H1 (cell line): Measurements from ENCODE around the gene MCEE. TPM values are rescaled to one million over a fixed set of nuclear protein-coding genes. Genes with fewer than 3 reads are reported as not detected.
"Not testable (repeated sequence)": the region's sequence is repeated elsewhere in the genome, so short reads cannot be mapped to it uniquely, and the experiment has no call there.

Experiments used
- CTCF ChIA-PET: fragments of 300-600 bp; sonication (Branson Sonifier 250); formaldehyde crosslinking; loops from one replicate; lab custom pipeline; 2021; ENCODE audit not compliant: partially characterized antibody; lab: Charles Lee
- POLR2A ChIA-PET: fragments of 300-600 bp; sonication (Branson Sonifier 250); formaldehyde crosslinking; loops from one replicate; lab custom pipeline; 2021; ENCODE audit warnings: inconsistent platforms; ENCODE audit not compliant: partially characterized antibody; lab: Charles Lee
- DNase-seq, 2 experiments: peaks; one replicate each; pipeline versions ENCODE4 v3.0.0 to v3.0.0-alpha.2; 2010 to 2022; ENCODE audit warnings: low spot score in 2 of 2, low read depth in 1 of 2, mixed read lengths in 1 of 2
- FAIRE-seq: peaks from 2 replicates; lab custom pipeline; 2011; peaks lifted over from hg19 to GRCh38; lab: Jason Lieb, UNC
- H2AFZ ChIP-seq: 2 replicates; pipeline ENCODE4 v1.8.1; 2012; ENCODE audit warnings: low read length, inconsistent platforms
- H2AK5ac ChIP-seq: 2 replicates; pipeline ENCODE4 v1.6.1; 2013; ENCODE audit warnings: low read depth, low read length
- H2BK120ac ChIP-seq: replicated peaks from 2 replicates; pipeline ENCODE3; 2013; ENCODE audit warnings: low read depth, low read length, inconsistent platforms
- H2BK12ac ChIP-seq: 2 replicates; pipeline ENCODE4 v1.6.1; 2013; ENCODE audit warnings: low read depth, low read length
- H2BK15ac ChIP-seq: 2 replicates; pipeline ENCODE4 v1.6.1; 2013; ENCODE audit warnings: low read length
- H2BK20ac ChIP-seq: 2 replicates; pipeline ENCODE4 v1.6.1; 2013; ENCODE audit warnings: low read length
- H2BK5ac ChIP-seq: 2 replicates; pipeline ENCODE4 v1.6.1; 2013; ENCODE audit warnings: low read depth, low read length
- H3K14ac ChIP-seq: 2 replicates; pipeline ENCODE4 v1.6.1; 2013; ENCODE audit warnings: inconsistent platforms; ENCODE audit not compliant: insufficient read length
- H3K18ac ChIP-seq: 2 replicates; pipeline ENCODE4 v1.6.1; 2013; ENCODE audit warnings: low read length; ENCODE audit errors: extremely low read depth
- H3K23ac ChIP-seq: 2 replicates; pipeline ENCODE4 v1.6.1; 2013; ENCODE audit warnings: inconsistent platforms; ENCODE audit not compliant: insufficient read length
- H3K23me2 ChIP-seq: 2 replicates; pipeline ENCODE4 v1.6.1; 2013; ENCODE audit warnings: low read depth, low read length
- H3K27ac ChIP-seq: 2 replicates; pipeline ENCODE4 v1.6.1; 2011; ENCODE audit warnings: low read depth, low read length, inconsistent platforms
- H3K27me3 ChIP-seq, 4 experiments: replicated peaks in 1 of 4; 1 replicate in 1 of 4; 2 replicates in 3 of 4; pipeline versions ENCODE4 v1.6.1 to v1.8.1; 2011 to 2013; ENCODE audit warnings: low read length in 3 of 4, mild to moderate bottlenecking in 3 of 4, inconsistent platforms in 2 of 4, mixed read lengths in 2 of 4, moderate library complexity in 1 of 4; ENCODE audit not compliant: control insufficient read depth in 3 of 4, insufficient read depth in 3 of 4; ENCODE audit errors: extremely low read depth in 1 of 4
- H3K36me3 ChIP-seq, 4 experiments: 2 replicates each; pipeline versions ENCODE4 v1.6.1 to v1.8.1; 2011 to 2013; ENCODE audit warnings: mild to moderate bottlenecking in 4 of 4, low read length in 3 of 4, moderate library complexity in 2 of 4, control low read depth in 1 of 4, inconsistent platforms in 1 of 4; ENCODE audit not compliant: insufficient read depth in 4 of 4, control insufficient read depth in 2 of 4
- H3K4ac ChIP-seq: replicated peaks from 2 replicates; pipeline ENCODE3; 2013; ENCODE audit warnings: low read length, low read depth, mixed read lengths, inconsistent platforms; ENCODE audit not compliant: insufficient read length
- H3K4me1 ChIP-seq, 4 experiments: replicated peaks in 1 of 4; 1 replicate in 1 of 4; 2 replicates in 3 of 4; pipeline versions ENCODE4 v1.6.1 to v1.8.1; 2011 to 2013; ENCODE audit warnings: low read length in 3 of 4, inconsistent platforms in 2 of 4, mixed read lengths in 1 of 4; ENCODE audit not compliant: insufficient read depth in 4 of 4, control insufficient read depth in 3 of 4
- H3K4me2 ChIP-seq, 2 experiments: 2 replicates each; pipeline versions ENCODE4 v1.6.1 to v1.8.1; 2011 to 2013; ENCODE audit warnings: low read depth in 2 of 2, low read length in 2 of 2, control low read depth in 1 of 2, inconsistent platforms in 1 of 2, mild to moderate bottlenecking in 1 of 2; ENCODE audit not compliant: insufficient read depth in 1 of 2
- H3K4me3 ChIP-seq, 4 experiments: fragments of 200-600, 300-600 bp in 1 of 4; sonication (generic), shearing (Covaris generic), sonication (Bioruptor Twin) in 1 of 4; 2 replicates each; pipeline versions ENCODE4 v1.5.1 to v1.8.1; 2011 to 2016; ENCODE audit warnings: low read length in 4 of 4, low read depth in 3 of 4, control low read depth in 2 of 4, inconsistent platforms in 2 of 4, mild to moderate bottlenecking in 2 of 4, mixed read lengths in 1 of 4, moderate library complexity in 1 of 4; ENCODE audit not compliant: insufficient read depth in 2 of 4; ENCODE audit errors: extremely low read depth in 1 of 4
- H3K56ac ChIP-seq: replicated peaks from 2 replicates; pipeline ENCODE3; 2013; ENCODE audit warnings: low read depth, mild to moderate bottlenecking, mixed read lengths, low read length, inconsistent platforms; ENCODE audit not compliant: insufficient read length
- H3K79me1 ChIP-seq: 2 replicates; pipeline ENCODE4 v1.6.1; 2013; ENCODE audit warnings: low read depth, low read length, control low read depth
- H3K79me2 ChIP-seq, 2 experiments: 2 replicates each; pipeline versions ENCODE4 v1.6.1 to v1.8.1; 2012 to 2013; ENCODE audit warnings: low read length in 2 of 2, mild to moderate bottlenecking in 2 of 2, inconsistent platforms in 1 of 2; ENCODE audit not compliant: insufficient read depth in 2 of 2, control insufficient read depth in 1 of 2
- H3K9ac ChIP-seq, 4 experiments: replicated peaks in 1 of 4; 1 replicate in 1 of 4; 2 replicates in 3 of 4; pipeline versions ENCODE4 v1.6.1 to v1.8.1; 2011 to 2013; ENCODE audit warnings: low read depth in 3 of 4, low read length in 3 of 4, control low read depth in 2 of 4, mild to moderate bottlenecking in 2 of 4, moderate library complexity in 2 of 4, inconsistent platforms in 1 of 4; ENCODE audit errors: extremely low read depth in 1 of 4
- H3K9me3 ChIP-seq, 2 experiments: 2 replicates each; pipeline versions ENCODE4 v1.6.1 to v1.8.1; 2012 to 2013; ENCODE audit warnings: mild to moderate bottlenecking in 2 of 2, moderate library complexity in 2 of 2, control low read depth in 1 of 2, inconsistent platforms in 1 of 2, low read depth in 1 of 2, low read length in 1 of 2, mixed read lengths in 1 of 2; ENCODE audit not compliant: insufficient read depth in 2 of 2
- H4K20me1 ChIP-seq, 2 experiments: replicated peaks in 1 of 2; 2 replicates each; pipeline versions ENCODE3 to v1.8.1; 2011 to 2013; ENCODE audit warnings: inconsistent platforms in 2 of 2, low read length in 2 of 2, mild to moderate bottlenecking in 1 of 2; ENCODE audit not compliant: insufficient read depth in 2 of 2, control insufficient read depth in 1 of 2
- H4K5ac ChIP-seq: 2 replicates; pipeline ENCODE4 v1.6.1; 2013; ENCODE audit warnings: low read length, low read depth, mixed read lengths, inconsistent platforms; ENCODE audit not compliant: insufficient read length
- H4K8ac ChIP-seq: 2 replicates; pipeline ENCODE4 v1.8.0; 2013; ENCODE audit warnings: mild to moderate bottlenecking, moderate library complexity, low read length, inconsistent platforms; ENCODE audit not compliant: insufficient read depth; ENCODE audit errors: extremely low read depth
- H4K91ac ChIP-seq: replicated peaks from 2 replicates; pipeline ENCODE3; 2013; ENCODE audit warnings: low read length, mixed read lengths, inconsistent platforms; ENCODE audit not compliant: insufficient read length
- EZH2 ChIP-seq: fragments of 200-600 bp; sonication (generic); IDR thresholded peaks from 2 replicates; pipeline ENCODE4 v1.7.1; 2012; ENCODE audit warnings: low read depth, mild to moderate bottlenecking, moderate library complexity, low read length, inconsistent platforms; ENCODE audit not compliant: severe bottlenecking
- GABPA ChIP-seq: IDR thresholded peaks from 2 replicates; pipeline ENCODE4 v1.6.1; 2011; ENCODE audit warnings: mild to moderate bottlenecking, low read length, moderate library complexity, borderline replicate concordance; ENCODE audit not compliant: insufficient read depth
- NRF1 ChIP-seq: IDR thresholded peaks from 2 replicates; pipeline ENCODE4 v1.6.1; 2011; ENCODE audit warnings: mild to moderate bottlenecking, low read depth, low read length, improper control_type of control experiment
- POLR2A ChIP-seq, 2 experiments: IDR thresholded peaks; 1 replicate in 1 of 2; 2 replicates in 1 of 2; pipeline ENCODE4 v1.6.1; 2011; ENCODE audit warnings: low read depth in 2 of 2, low read length in 2 of 2, mild to moderate bottlenecking in 2 of 2; ENCODE audit errors: control extremely low read depth in 1 of 2
- RAD21 ChIP-seq, 2 experiments: IDR thresholded peaks in 1 of 2; conservative IDR thresholded peaks in 1 of 2; 2 replicates each; pipeline ENCODE4 v1.6.1; 2011; ENCODE audit warnings: low read depth in 2 of 2, low read length in 2 of 2, improper control_type of control experiment in 1 of 2, inconsistent platforms in 1 of 2, mild to moderate bottlenecking in 1 of 2, moderate library complexity in 1 of 2
- RBBP5 ChIP-seq: IDR thresholded peaks from 2 replicates; pipeline ENCODE4 v1.7.1; 2012; ENCODE audit warnings: low read depth, mild to moderate bottlenecking, inconsistent platforms, low read length, moderate library complexity, borderline replicate concordance
- SP1 ChIP-seq: IDR thresholded peaks from 2 replicates; pipeline ENCODE4 v1.6.1; 2011; ENCODE audit warnings: low read depth, low read length
- TAF7 ChIP-seq: optimal IDR thresholded peaks from 2 replicates; pipeline ENCODE3; 2011; ENCODE audit warnings: low read depth, mild to moderate bottlenecking, inconsistent platforms, low read length, moderate library complexity, borderline replicate concordance
- YY1 ChIP-seq: IDR thresholded peaks from 2 replicates; pipeline ENCODE4 v1.6.1; 2011; ENCODE audit warnings: low read depth, mild to moderate bottlenecking, low read length
- WGBS, 2 experiments: shearing (Covaris generic) in 1 of 2; methylation state at CpG; one replicate each; pipeline versions ENCODE4 v1.1.6 to v1.1.7; 2013 to 2015; ENCODE audit warnings: low lambda C conversion rate in 2 of 2, mixed read lengths in 2 of 2, inconsistent platforms in 1 of 2, low coverage in 1 of 2, missing lambda C conversion rate in 1 of 2; ENCODE audit not compliant: insufficient replicate concordance in 2 of 2, insufficient coverage in 1 of 2, insufficient read length in 1 of 2; ENCODE audit errors: extremely low coverage in 1 of 2, missing lambda C conversion rate in 1 of 2; 5-methylcytosine and 5-hydroxymethylcytosine counted together
- polyA plus RNA-seq, 7 experiments: library from polyadenylated mRNA; depleted of rRNA in 3 of 7; stranded (reverse) in 5 of 7; unstranded in 2 of 7; fragments of >200 nt in 5 of 7; fragments of 200-250 nt in 2 of 7; gene quantifications; 1 replicate in 5 of 7; 2 replicates in 1 of 7; 4 replicates in 1 of 7; pipeline versions ENCODE4 v1.2.1 to v1.2.3, GENCODE V29; 2011 to 2013; ENCODE audit warnings: missing spikeins in 2 of 7, mixed read lengths in 2 of 7
- total RNA-seq: library from RNA; stranded (reverse); fragmentation: NEBNext Ultra II Directional; extraction: Animal tissue kit (Norgen Biotek cat#: 25700); gene quantifications from 2 replicates; pipeline ENCODE4 v1.2.1, GENCODE V29; 2021

Gene MCEE
- total and polyA plus RNA-seq, 2 of the 8 experiments (the other 6 are each of a cell fraction or from before 2014, with no cell fraction given), result 7.3 to 14.1 TPM

GRCh38 chr2:71100195-71100964, 29.6 kb downstream of the MCEE start (continued):
- TF ChIP-seq NRF1 (no peak), SP1 (no peak), GABPA (no peak), EZH2 (no peak), RBBP5 (no peak), YY1 (peak; percentile 87), TAF7 (no peak), RAD21 (IDR thresholded peaks at IDR 0.05 in 1 of 2, conservative IDR thresholded peaks at IDR 0.05 in 1 of 2; ENCODE audit: low read depth in 2 of 2, low read length in 2 of 2) (peak; percentile 65 to 70), POLR2A (IDR thresholded peaks at IDR 0.05; ENCODE audit: control extremely low read depth in 1 of 2, low read depth in 2 of 2, low read length in 2 of 2) (no peak)

- not testable (repeated sequence) for H3K9ac ChIP-seq, H2AFZ ChIP-seq, H3K23me2 ChIP-seq, H3K4me3 ChIP-seq, H3K27ac ChIP-seq, H3K23ac ChIP-seq, H2BK120ac ChIP-seq, H3K27me3 ChIP-seq, H4K91ac ChIP-seq, H3K79me2 ChIP-seq, H2BK15ac ChIP-seq, H3K18ac ChIP-seq, H3K4me1 ChIP-seq, H3K56ac ChIP-seq, H3K4me2 ChIP-seq, FAIRE-seq, H2BK20ac ChIP-seq, H2BK5ac ChIP-seq, H4K5ac ChIP-seq, DNase-seq, H3K14ac ChIP-seq, H3K36me3 ChIP-seq, H3K4ac ChIP-seq, H3K9me3 ChIP-seq, H2BK12ac ChIP-seq, H4K20me1 ChIP-seq, H3K79me1 ChIP-seq, H2AK5ac ChIP-seq, H4K8ac ChIP-seq
- ChIA-PET CTCF (interaction anchor here (0.6 to 2.1 kb wide), 3 partner anchors 8 to 1111 kb away, joined by 3 to 29 read pairs (median 4); no protein-coding TSS in a partner anchor), POLR2A (interaction anchor here (0.8 to 2.5 kb wide), 5 partner anchors 8 to 239 kb away, joined by 3 to 10 read pairs (median 3); partner anchors contain the start of genes NAGK and ZNF638)
- 93% methylated on average over 33 of the region's 33 CpGs; no CpG with 5 or more reads in 1 of the 2 experiments for WGBS, 2 experiments
Observed at GRCh38 chr2:71092491-71093260, 37.4 kb downstream of the MCEE start.
